Measurements from ENCODE around the gene AGO1.

AGO1 gene

GRCh38 chr1:35935442-35936388 lies 52.7 kb downstream of the AGO1 start:
- H2AFZ ChIP-seq (ENCODE audit: low read depth, low read length): no peak overlapping the region
- H4K20me1 ChIP-seq (ENCODE audit: insufficient read depth, low read length): peaks cover 28% of the 10 kb centered on the region
- no peaks in the 10 kb centered on the region for H3K9me3 ChIP-seq (ENCODE audit: insufficient read depth, low read length)
- H3K9ac ChIP-seq (ENCODE audit: low read length): no peak overlapping the region
- no peaks in the 10 kb centered on the region for H3K36me3 ChIP-seq (replicated peaks; ENCODE audit: low read depth, low read length)
- no peak overlapping the region for H3K4me2 ChIP-seq (ENCODE audit: low read length)
- H3K4me1 ChIP-seq (ENCODE audit: low read length): peaks cover 19% of the 10 kb centered on the region
- TF ChIP-seq CTCF (IDR thresholded peaks at IDR 0.05; ENCODE audit: low read depth, low read length): no peak
- TF ChIP-seq EZH2phosphoT487 (IDR thresholded peaks at IDR 0.05; ENCODE audit: low read depth): no peak
- H3K4me3 ChIP-seq (ENCODE audit: low read length): no peak overlapping the region
- H3K27me3 ChIP-seq (ENCODE audit: low read depth, low read length): no peaks in the 10 kb centered on the region
- no peak overlapping the region for H3K27ac ChIP-seq (ENCODE audit: low read length)
- H3K79me2 ChIP-seq (ENCODE audit: low read length): peaks cover 82% of the 10 kb centered on the region

GRCh38 chr1:35936838-35937237 lies 53.8 kb downstream of the AGO1 start:
- peaks cover 27% of the 10 kb centered on the region for H4K20me1 ChIP-seq (ENCODE audit: insufficient read depth, low read length)
- H3K4me2 ChIP-seq (ENCODE audit: low read length): no peak overlapping the region
- H3K4me3 ChIP-seq (ENCODE audit: low read length): no peak overlapping the region
- H3K79me2 ChIP-seq (ENCODE audit: low read length): peaks cover 85% of the 10 kb centered on the region
- TF ChIP-seq CTCF (IDR thresholded peaks at IDR 0.05; ENCODE audit: low read depth, low read length): no peak
- no peaks in the 10 kb centered on the region for H3K9me3 ChIP-seq (ENCODE audit: insufficient read depth, low read length)
- no peak overlapping the region for H3K27ac ChIP-seq (ENCODE audit: low read length)
- no peaks in the 10 kb centered on the region for H3K27me3 ChIP-seq (ENCODE audit: low read depth, low read length)
- H2AFZ ChIP-seq (ENCODE audit: low read depth, low read length): no peak overlapping the region
- no peaks in the 10 kb centered on the region for H3K36me3 ChIP-seq (replicated peaks; ENCODE audit: low read depth, low read length)
- peaks cover 21% of the 10 kb centered on the region for H3K4me1 ChIP-seq (ENCODE audit: low read length)
- H3K9ac ChIP-seq (ENCODE audit: low read length): no peak overlapping the region

GRCh38 chr1:35939484-35939883 lies 56.5 kb downstream of the AGO1 start:
- TF ChIP-seq CTCF (IDR thresholded peaks at IDR 0.05; ENCODE audit: low read depth, low read length) (no peak), EZH2phosphoT487 (IDR thresholded peaks at IDR 0.05; ENCODE audit: low read depth) (no peak)
- H3K79me2 ChIP-seq (ENCODE audit: low read length): peaks cover 80% of the 10 kb centered on the region
- H4K20me1 ChIP-seq (ENCODE audit: insufficient read depth, low read length): peaks cover 17% of the 10 kb centered on the region; the same call in 1 of the 2 replicates

GRCh38 chr1:35945327-35945726 lies 62.3 kb downstream of the AGO1 start:
- Histone ChIP-seq H3K9me3 (ENCODE audit: insufficient read depth, low read length) (no peaks in the 10 kb centered on the region), H3K4me1 (ENCODE audit: low read length) (peaks cover 24% of the 10 kb centered on the region), H4K20me1 (ENCODE audit: insufficient read depth, low read length) (peaks cover 3% of the 10 kb centered on the region; the same call in 1 of the 2 replicates), H3K4me3 (ENCODE audit: low read length) (no peak overlapping the region), H3K79me2 (ENCODE audit: low read length) (peaks cover 44% of the 10 kb centered on the region), H3K27ac (ENCODE audit: low read length) (no peak overlapping the region), H3K36me3 (replicated peaks; ENCODE audit: low read depth, low read length) (no peaks in the 10 kb centered on the region), H3K9ac (ENCODE audit: low read length) (no peak overlapping the region), H3K27me3 (ENCODE audit: low read depth, low read length) (no peaks in the 10 kb centered on the region), H3K4me2 (ENCODE audit: low read length) (no peak overlapping the region), H2AFZ (ENCODE audit: low read depth, low read length) (no peak overlapping the region)
- TF ChIP-seq EZH2phosphoT487 (IDR thresholded peaks at IDR 0.05; ENCODE audit: low read depth) (no peak), CTCF (IDR thresholded peaks at IDR 0.05; ENCODE audit: low read depth, low read length) (no peak)

More at GRCh38 chr1:35939484-35939883, 56.5 kb downstream of the AGO1 start:
- H3K4me2 ChIP-seq (ENCODE audit: low read length): no peak overlapping the region
- H3K36me3 ChIP-seq (replicated peaks; ENCODE audit: low read depth, low read length): no peaks in the 10 kb centered on the region
- no peaks in the 10 kb centered on the region for H3K9me3 ChIP-seq (ENCODE audit: insufficient read depth, low read length)
- H2AFZ ChIP-seq (ENCODE audit: low read depth, low read length): no peak overlapping the region
- H3K4me3 ChIP-seq (ENCODE audit: low read length): no peak overlapping the region
- H3K27ac ChIP-seq (ENCODE audit: low read length): no peak overlapping the region
- peaks cover 28% of the 10 kb centered on the region for H3K4me1 ChIP-seq (ENCODE audit: low read length)
- H3K9ac ChIP-seq (ENCODE audit: low read length): no peak overlapping the region
- no peaks in the 10 kb centered on the region for H3K27me3 ChIP-seq (ENCODE audit: low read depth, low read length)

Measured in OCI-LY3 (cell line).